Activated T-cell treated with anti-CD3 and anti-CD28 coated beads for 24 hours (primary cell): ENCODE results near the gene CTNNA3.
A peak's percentile ranks its signal among the peaks of the same experiment; 100 is the strongest.

Source experiments
- DNase-seq: peaks from one replicate; pipeline ENCODE4 v3.0.0-alpha.2; 2020; ENCODE audit warnings: low read depth

CTNNA3 gene

DNA sequence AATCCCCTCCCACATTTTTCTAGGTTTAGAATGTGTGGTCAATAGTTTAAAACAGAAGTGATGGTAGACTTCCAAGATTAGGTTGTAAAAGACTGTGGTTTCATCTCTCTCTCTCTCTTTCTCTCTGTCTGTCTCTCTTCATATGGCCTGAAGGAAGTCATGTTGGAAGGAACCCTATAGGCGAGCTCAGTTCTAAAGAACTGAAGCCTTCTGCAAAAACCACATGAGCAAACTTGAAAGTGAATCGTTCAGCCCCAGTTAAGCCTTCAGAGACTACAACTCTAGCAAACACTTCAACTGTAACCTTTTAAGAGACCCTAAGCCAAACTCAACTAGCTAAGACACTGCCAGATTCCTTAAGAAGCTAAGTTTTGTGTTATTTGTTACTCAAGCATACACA is 1477.7 kb downstream of the CTNNA3 start:
- no peak for DNase-seq

DNA sequence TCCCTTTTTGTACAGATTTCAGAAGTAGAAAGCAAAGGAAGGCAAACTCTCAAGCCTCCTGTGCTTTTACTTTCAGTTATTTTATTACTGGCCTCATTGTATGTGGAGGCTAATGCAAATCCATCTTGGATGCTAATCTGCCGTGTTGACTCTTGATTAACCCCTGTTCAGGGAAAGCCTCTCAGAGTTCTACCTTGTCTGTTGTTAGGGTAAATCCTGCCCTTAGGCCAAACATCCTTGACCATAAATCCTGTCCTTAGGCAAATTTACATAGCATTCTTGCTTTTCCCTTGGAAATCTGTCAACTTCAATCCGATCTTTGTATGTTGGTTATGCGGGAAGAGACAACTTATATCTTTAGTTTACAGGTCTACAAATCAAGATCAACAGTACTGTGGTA is 1480.1 kb downstream of the CTNNA3 start:
- DNase-seq, result no peak

DNA sequence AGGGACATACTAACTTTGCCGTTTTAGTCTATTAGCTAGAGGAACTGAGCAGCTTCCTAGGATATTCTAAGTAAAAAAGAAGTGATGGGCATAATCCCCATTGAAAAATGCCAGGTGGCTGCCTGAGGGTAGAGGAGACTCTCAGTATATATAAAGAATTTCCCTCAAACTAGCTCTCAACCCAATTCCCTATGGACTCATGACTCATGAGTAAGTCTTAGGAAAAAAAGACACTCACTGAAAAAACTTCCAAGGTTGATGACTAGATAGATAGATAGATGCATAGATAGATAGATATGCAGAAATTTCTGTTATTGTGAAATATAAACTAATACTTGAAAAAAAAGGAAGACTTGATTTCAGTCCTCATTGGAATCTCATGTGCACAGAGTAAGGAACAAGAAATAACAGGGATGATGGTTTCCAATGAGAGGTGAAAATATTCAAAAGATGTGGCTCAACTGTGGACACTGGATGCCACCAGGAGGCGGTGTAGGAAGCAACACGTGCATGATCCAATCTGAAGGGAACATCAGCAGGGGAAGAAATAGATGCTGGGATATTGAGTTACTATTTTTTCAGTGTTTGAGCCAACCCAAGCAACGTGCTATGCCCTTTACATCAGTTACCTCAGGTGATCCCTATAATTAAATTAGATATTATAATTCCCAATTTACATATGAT is 1481.1 kb downstream of the CTNNA3 start:
- DNase-seq, result no peak

- no peak for DNase-seq
These were observed 1487.0 kb downstream of the CTNNA3 start for GRCh38 chr10:66209025-66209424.

DNA sequence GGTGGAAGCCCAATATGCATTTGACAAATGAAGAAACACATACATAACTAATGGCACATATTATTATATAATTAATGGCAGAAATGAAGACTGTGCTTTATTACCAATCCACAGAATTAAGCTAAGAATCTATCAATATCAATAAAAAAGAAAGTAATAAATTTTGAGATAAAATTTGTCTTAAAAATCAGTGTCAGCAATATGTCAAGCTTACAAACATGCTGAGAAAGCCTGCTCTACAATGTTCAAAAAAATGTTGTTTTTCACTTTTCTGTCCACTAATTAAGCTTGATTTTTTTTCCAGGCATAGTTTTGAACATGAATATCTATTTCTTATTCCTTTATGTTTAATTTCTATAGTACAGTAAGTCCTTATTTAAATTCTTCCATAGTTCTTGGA is 1491.2 kb downstream of the CTNNA3 start:
- DNase-seq, result no peak

DNA sequence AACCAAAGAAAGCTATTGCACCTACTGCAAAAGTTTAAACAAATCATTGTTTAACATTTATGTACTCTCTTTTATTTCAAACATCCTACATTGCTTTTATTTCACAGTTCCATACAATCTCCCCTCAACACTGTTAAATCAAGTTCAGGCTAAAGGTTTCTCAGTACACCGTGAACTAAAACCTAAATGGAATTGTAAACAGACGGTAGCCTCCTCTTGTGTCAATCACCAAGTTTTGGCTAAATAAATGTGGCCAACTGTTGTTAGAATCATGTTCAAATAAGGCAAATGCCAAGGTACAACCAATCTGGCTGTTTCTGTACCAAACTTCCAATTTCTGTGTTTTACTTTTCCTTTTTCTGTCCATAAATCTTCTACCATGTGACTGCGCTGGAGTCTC is 1493.9 kb downstream of the CTNNA3 start:
- no peak for DNase-seq

GRCh38 chr10:66192162-66192831 is 1503.7 kb downstream of the CTNNA3 start:
- no peak for DNase-seq

DNA sequence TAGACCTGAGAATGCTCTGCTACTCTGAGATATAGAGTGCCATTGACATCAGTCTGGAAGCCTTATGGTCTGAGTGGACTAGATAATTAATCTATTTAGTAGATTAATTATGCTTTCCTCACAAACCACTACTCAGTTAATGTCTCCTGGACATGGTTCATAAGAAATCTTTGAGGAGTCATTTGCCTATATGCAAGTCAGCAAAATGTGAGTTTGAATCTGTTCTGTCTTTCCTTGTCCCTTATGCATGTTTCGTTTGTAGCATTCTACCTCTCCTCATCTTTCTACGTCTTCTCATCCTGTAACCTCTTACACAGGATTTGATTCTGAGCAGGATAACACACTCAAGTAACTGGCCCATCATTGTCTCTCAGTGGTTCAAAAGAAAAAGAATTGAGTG is 1505.6 kb downstream of the CTNNA3 start:
- no peak for DNase-seq

- no peak for DNase-seq
These were observed 1506.7 kb downstream of the CTNNA3 start for GRCh38 chr10:66189271-66189670.

DNA sequence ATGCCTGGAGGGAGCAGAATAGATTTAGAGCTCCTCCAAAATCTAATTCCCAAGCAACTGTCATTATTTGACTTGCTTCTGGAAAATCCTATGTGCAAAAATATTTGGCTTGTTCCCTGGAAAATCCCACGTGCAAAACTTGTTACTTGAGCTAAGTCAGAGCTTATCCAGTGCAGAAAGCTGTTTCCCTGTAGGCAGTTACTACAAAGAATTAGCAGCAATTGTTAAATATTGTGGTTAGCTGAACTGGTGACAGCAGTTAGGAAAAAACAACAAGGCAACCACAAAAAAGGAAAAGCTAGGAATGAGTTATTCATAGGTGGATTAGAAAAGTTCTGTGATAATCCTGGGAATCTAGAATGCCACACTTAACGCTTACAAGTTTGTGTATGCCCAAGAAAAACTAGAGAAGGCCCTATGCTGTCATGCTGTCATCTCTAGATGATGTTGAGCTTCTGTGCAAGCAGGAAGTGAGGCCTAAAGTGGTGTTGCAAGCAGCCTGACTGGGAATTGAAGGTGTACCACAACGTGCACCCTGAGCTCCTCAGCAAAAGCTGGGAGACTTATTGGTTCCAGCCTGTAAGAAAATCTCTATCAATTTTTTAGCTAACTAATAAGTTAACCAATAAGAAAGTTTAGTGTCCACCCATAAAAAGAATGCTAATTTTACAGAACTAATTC is 1508.8 kb downstream of the CTNNA3 start:
- no peak for DNase-seq

DNA sequence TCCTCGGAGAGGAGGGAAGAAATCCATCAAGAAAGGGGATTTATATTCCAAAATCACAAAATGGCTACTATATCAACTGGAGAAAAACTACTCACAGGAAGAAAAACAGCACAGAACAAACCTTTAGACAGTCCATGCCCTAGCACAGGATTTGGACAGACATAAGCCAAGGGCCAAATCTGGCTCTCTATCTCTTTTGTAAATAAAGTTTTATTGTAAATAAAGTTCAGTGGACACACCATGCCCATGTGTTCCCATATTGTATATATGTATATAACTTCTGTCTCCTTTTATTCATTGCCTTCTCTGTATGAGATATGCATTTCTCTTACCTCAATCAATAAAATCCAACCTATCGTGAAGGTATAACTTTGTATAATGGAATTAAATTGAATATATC is 1513.0 kb downstream of the CTNNA3 start:
- no peak for DNase-seq

DNA sequence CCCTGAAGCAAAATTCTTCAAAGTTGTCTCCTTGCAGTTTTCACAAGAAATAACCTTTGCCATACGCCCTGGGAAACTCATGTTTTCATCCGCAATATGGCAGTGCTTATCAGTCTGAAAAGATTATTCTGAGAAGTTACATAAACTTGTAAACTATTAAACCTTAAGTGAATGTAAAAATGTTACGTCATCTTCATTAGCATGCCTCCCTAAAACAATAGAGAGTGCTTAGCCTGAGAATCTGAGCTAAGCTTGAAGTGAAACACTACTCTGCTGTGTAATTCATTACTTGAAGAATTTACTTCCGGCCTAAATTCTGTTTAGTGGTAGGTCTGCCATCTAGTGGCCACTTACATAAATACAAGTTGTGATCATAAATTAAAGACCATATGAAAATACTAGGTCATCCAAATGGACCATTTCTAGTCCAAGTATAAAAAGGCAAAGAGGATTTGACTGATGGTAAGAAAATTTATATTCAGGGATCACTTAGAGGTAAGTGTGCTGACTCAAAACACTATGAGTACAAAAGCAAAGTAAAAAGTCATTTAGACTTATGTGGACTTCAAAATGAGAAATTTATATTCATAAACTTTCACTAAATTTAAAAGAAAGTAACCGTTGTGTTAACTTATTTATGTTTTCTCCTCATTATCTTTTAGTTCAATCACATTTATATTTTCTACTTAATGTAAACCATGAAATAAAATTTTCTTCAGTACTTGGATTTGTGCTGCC is 1515.2 kb downstream of the CTNNA3 start:
- peak; percentile 4 for DNase-seq

DNA sequence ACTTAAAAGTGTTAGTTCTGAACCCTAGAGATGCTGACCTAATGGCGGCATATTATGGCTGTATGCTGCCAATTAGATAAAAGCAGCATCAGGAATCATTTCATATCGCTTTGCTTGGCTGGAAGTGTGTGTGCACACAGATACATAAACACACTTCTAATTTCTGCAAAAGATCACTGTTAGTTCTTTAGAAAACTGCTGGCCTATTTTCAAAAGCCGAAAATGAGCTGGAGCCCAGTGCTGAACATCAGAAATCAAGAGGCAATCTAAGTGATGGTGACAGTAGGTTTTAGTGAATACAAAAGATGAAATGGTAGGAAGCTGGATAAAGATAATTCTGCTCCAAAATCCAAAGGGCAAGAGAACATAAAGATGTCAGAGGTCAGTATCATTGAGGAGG is 1516.0 kb downstream of the CTNNA3 start:
- DNase-seq, result no peak

DNA sequence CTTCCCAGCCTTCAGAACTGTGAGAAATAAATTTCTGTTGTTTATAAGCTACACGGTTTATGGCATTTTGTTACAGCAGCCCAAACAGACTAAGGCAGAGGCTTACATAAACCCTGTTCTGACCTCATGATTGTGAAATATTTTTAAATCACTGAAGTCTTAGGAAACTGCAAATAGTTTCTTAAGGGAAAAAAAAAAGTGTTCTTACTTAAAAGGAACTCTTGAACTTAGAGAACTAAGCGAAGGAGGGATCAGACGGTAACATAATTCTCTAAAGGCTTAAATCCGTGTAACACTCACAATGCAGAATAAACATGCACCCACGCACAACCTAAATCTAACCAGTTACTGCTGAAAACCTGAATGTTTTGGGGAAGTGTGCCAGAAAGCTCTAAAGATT is 1519.2 kb downstream of the CTNNA3 start:
- no peak for DNase-seq

DNA sequence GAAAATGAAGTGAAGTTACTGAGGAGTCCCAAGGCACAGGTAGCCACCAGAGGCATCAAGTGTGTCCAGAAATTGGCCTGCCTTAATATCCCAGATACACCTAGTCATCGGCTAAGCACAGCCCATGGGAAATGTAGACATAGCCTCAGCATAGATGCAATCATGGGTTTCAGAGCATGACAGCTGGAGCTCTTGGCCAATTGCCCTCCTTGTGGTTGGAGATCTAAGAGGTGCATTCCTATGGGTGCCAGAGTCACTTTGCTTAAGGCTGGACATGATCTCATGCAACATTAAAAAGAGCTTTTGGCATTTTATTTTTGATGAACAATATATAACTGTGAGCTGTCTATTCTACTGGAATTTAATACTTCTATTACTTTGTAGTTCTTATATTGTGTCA is 1528.2 kb downstream of the CTNNA3 start:
- no peak for DNase-seq

- no peak for DNase-seq
These were observed 1533.3 kb downstream of the CTNNA3 start for GRCh38 chr10:66162560-66163143.

DNA sequence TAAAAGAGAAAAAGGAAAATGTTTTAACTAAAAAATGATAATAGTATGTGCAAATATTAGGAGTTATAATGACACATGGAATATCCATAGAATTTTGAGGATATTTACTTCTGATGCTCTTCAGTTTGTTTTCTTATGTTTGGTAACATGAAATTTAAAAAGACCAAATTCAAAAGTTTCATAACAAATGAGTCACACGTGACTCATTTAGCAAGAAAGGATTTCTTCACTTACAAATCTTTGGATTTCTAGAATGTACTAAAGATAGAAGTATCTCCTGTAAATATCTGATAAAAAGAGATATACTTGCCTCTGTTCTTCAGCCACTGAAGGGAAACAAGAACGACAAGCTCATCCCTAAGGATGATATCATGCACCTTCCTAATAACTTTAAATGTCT is 1544.6 kb downstream of the CTNNA3 start:
- no peak for DNase-seq

GRCh38 chr10:66148312-66148711 is 1547.7 kb downstream of the CTNNA3 start:
- no peak for DNase-seq

- no peak for DNase-seq
These were observed 1552.0 kb downstream of the CTNNA3 start for GRCh38 chr10:66144016-66144415.

- DNase-seq, result no peak
These were observed 1593.2 kb downstream of the CTNNA3 start for GRCh38 chr10:66102756-66103155.

DNA sequence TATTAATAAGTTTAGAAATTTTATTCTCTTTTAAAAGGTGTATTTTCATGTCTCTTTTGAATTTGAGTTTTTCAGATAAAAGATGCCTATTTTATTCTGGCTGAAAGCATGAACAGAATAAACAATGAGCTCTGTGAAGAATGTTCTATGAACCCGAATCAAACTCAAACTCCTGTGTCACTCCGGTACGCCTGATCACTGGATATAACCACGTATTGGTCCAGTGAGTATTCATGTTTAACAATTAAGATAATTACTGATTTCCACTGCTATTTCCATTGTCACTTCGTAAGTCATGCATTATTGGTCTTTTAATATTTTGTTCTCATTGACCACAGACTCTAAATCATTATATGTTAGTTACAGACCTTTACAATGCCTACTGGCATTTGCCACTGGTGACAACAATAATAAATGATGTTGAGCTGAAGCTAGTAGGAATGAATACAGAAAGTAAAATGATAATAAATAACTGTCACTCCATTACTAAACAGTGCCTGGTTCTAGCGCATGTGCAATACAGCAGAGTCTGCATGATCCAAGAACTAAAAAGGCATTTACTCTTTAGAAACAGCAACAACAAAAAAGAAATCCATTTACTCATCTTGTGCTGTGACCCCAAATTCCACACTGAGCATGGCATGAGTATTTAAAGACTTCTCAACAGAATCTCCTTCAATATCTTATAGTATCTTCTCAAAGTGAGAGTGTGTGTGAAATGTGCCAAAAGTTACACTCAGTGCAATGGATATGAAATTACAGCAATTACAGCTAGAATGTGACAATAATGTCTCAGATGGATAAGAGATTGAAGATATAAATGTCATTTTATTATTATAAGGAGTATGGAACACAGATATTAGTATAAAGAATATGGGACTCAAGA is 1597.2 kb downstream of the CTNNA3 start:
- no peak for DNase-seq
